Rectal smooth muscle tissue (tissue), 1 donor: ENCODE results near the gene ZNF865.

Source experiments
- H3K27ac ChIP-seq: one replicate; pipeline ENCODE4 v1.7.0; 2013; ENCODE audit warnings: low read depth, low read length, inconsistent platforms
- H3K27me3 ChIP-seq: one replicate; pipeline ENCODE4 v1.7.0; 2013; ENCODE audit warnings: low read length; ENCODE audit not compliant: control insufficient read depth, insufficient read depth
- H3K36me3 ChIP-seq: one replicate; pipeline ENCODE4 v1.7.0; 2013; ENCODE audit warnings: low read length; ENCODE audit not compliant: control insufficient read depth, insufficient read depth
- H3K4me1 ChIP-seq: one replicate; pipeline ENCODE4 v1.7.0; 2013; ENCODE audit warnings: low read length; ENCODE audit not compliant: control insufficient read depth, insufficient read depth
- H3K4me3 ChIP-seq: one replicate; pipeline ENCODE4 v1.7.0; 2013; ENCODE audit warnings: low read length
- H3K9ac ChIP-seq: one replicate; pipeline ENCODE4 v1.7.0; 2013; ENCODE audit warnings: low read length

Gene ZNF865

DNA sequence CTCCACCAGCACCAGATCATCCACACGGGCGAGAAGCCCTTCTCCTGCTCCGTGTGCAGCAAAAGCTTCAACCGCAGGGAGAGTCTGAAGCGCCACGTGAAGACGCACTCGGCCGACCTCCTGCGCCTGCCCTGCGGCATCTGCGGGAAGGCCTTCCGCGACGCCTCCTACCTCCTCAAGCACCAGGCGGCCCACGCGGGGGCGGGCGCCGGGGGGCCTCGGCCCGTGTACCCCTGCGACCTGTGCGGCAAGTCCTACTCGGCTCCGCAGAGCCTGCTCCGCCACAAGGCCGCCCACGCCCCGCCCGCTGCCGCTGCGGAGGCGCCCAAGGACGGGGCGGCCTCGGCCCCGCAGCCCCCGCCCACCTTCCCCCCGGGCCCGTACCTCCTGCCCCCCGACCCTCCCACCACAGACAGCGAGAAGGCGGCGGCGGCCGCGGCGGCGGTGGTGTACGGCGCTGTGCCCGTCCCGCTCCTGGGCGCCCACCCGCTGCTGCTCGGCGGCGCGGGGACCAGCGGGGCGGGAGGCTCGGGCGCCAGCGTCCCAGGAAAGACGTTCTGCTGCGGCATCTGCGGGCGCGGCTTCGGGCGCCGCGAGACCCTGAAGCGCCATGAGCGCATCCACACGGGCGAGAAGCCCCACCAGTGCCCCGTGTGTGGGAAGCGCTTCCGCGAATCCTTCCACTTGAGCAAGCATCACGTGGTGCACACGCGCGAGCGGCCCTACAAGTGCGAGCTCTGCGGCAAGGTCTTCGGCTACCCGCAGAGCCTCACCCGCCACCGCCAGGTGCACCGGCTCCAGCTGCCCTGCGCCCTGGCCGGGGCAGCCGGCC, 9.5 kb downstream of the ZNF865 start:
- no peaks in the 10 kb centered on the region for H3K27me3 ChIP-seq
- H3K4me1 ChIP-seq: no peaks in the 10 kb centered on the region
- H3K9ac ChIP-seq: no peak overlapping the region
- H3K4me3 ChIP-seq: no peak overlapping the region
- peaks cover 2% of the 10 kb centered on the region for H3K36me3 ChIP-seq
- H3K27ac ChIP-seq: no peak overlapping the region

DNA sequence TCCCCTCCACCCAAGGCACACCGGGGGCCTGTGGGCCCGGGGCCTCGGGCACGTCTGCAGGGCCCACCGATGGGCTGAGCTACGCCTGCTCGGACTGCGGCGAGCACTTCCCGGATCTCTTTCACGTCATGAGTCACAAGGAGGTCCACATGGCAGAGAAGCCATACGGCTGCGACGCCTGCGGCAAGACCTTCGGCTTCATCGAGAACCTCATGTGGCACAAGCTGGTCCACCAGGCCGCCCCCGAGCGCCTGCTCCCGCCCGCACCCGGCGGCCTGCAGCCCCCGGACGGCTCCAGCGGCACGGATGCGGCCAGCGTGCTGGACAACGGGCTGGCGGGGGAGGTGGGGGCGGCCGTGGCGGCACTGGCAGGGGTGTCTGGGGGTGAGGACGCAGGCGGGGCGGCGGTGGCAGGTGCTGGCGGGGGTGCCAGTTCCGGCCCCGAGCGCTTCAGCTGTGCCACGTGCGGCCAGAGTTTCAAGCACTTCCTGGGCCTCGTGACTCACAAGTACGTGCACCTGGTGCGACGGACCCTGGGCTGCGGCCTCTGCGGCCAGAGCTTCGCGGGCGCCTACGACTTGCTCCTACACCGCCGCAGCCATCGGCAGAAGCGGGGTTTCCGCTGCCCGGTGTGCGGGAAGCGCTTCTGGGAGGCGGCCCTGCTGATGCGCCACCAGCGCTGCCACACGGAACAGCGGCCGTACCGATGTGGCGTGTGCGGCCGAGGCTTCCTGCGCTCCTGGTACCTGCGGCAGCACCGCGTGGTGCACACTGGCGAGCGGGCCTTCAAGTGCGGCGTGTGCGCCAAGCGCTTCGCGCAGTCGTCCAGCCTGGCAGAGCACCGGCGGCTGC, 10.3 kb downstream of the ZNF865 start:
- Histone ChIP-seq H3K4me1 (no peaks in the 10 kb centered on the region), H3K27ac (no peak overlapping the region), H3K9ac (no peak overlapping the region), H3K4me3 (no peak overlapping the region), H3K36me3 (peaks cover 2% of the 10 kb centered on the region), H3K27me3 (no peaks in the 10 kb centered on the region)

DNA sequence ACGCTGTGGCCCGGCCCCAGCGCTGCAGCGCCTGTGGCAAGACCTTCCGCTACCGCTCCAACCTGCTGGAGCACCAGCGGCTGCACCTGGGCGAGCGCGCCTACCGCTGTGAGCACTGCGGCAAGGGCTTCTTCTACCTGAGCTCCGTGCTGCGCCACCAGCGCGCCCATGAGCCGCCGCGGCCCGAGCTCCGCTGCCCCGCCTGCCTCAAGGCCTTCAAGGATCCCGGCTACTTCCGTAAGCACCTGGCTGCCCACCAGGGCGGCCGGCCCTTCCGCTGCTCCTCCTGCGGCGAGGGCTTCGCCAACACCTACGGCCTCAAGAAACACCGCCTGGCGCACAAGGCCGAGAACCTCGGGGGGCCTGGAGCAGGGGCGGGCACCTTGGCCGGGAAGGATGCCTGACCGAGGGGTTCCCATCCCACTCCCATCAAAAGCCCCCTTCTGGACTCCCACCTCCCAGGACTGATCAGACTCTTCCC, 11.0 kb downstream of the ZNF865 start:
- Histone ChIP-seq H3K4me3 (no peak overlapping the region), H3K27me3 (no peaks in the 10 kb centered on the region), H3K4me1 (no peaks in the 10 kb centered on the region), H3K9ac (no peak overlapping the region), H3K27ac (no peak overlapping the region), H3K36me3 (peaks cover 2% of the 10 kb centered on the region)

DNA sequence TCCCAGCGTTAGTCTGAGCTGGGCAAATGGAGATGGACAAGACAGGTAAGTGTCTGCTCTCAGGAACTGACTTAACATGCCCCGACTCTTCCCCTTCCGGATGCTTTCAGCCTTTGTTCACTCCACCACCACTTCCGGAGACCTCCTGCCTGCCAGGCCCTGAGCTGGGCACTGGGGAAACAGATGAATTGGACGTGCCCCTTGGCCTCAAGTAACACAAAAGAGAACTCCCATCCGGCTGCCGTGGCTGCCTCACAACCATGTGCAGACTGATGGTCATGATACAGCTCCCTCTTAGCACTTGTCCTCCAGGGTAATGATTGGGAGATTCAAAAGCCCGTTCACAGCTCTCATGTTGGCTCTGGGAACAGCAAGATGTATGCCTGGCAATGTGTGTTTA, 12.0 kb downstream of the ZNF865 start:
- Histone ChIP-seq H3K9ac (no peak overlapping the region), H3K36me3 (peaks cover 2% of the 10 kb centered on the region), H3K4me1 (no peaks in the 10 kb centered on the region), H3K4me3 (no peak overlapping the region), H3K27me3 (no peaks in the 10 kb centered on the region), H3K27ac (no peak overlapping the region)

DNA sequence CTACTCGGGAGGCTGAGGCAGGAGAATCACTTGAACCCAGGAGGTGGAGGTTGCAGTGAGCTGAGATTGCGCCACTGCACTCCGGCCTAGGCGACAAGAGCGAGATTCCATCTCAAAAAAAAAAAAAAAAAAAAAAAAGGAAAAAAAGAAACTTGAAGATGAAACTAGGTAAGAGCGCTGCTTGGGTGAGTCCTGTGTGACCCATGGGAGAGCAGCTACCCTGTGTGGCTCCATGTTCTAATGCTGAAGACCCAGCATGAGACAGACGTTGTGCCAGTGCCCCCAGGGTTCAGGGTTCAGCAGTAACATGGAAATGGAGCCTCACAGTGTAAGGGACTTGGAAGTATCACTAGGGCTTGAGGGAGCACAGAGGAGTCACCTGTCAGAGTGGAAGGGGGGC, 13.0 kb downstream of the ZNF865 start:
- no peak overlapping the region for H3K27ac ChIP-seq
- no peak overlapping the region for H3K4me3 ChIP-seq
- no peak overlapping the region for H3K9ac ChIP-seq
- H3K27me3 ChIP-seq: no peaks in the 10 kb centered on the region
- no peaks in the 10 kb centered on the region for H3K4me1 ChIP-seq
- peaks cover 2% of the 10 kb centered on the region for H3K36me3 ChIP-seq

GRCh38 chr19:55619286-55619685, 13.8 kb downstream of the ZNF865 start:
- Histone ChIP-seq H3K4me3 (no peak overlapping the region), H3K9ac (no peak overlapping the region), H3K36me3 (peaks cover 2% of the 10 kb centered on the region), H3K4me1 (no peaks in the 10 kb centered on the region), H3K27me3 (no peaks in the 10 kb centered on the region), H3K27ac (no peak overlapping the region)

GRCh38 chr19:55620410-55621204, 15.2 kb downstream of the ZNF865 start:
- Histone ChIP-seq H3K27me3 (no peaks in the 10 kb centered on the region), H3K4me1 (no peaks in the 10 kb centered on the region), H3K36me3 (peaks cover 2% of the 10 kb centered on the region), H3K4me3 (no peak overlapping the region), H3K27ac (no peak overlapping the region), H3K9ac (no peak overlapping the region)

- Histone ChIP-seq H3K27me3 (no peaks in the 10 kb centered on the region), H3K9ac (no peak overlapping the region), H3K4me3 (no peak overlapping the region), H3K36me3 (peaks cover 2% of the 10 kb centered on the region), H3K4me1 (no peaks in the 10 kb centered on the region), H3K27ac (no peak overlapping the region)
Observed at GRCh38 chr19:55621205-55621672, 15.8 kb downstream of the ZNF865 start.

DNA sequence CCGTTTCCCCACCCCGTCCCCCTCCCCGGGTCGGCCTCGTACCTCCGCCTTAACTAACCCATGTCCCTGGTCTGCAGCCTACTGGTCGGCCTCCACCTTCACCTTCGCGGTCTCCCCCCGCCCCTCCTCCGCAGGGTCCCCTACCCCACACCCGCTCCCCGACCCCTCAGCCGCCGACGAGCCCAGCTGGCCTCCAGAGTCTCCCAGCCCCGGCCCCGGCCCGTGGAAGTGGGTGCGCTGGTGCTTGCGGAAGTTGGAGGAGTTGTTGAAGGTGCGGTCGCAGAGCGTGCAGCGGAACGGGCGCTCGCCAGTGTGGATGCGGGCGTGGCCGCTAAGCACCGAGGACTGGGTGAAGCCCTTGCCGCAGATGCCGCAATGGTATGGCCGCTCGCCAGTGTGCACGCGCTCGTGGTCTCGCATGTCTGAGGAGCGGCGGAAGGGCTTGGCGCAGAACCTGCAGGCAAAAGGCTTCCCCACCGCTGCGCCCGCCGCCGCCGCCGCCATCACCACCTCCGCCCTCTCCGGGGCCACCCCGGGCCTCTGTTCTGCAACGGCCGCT, 16.3 kb downstream of the ZNF865 start:
- no peaks in the 10 kb centered on the region for H3K36me3 ChIP-seq
- H3K27ac ChIP-seq: no peak overlapping the region
- no peaks in the 10 kb centered on the region for H3K4me1 ChIP-seq
- H3K9ac ChIP-seq: no peak overlapping the region
- no peaks in the 10 kb centered on the region for H3K27me3 ChIP-seq
- no peak overlapping the region for H3K4me3 ChIP-seq

GRCh38 chr19:55622242-55622969, 17.0 kb downstream of the ZNF865 start:
- H3K4me3 ChIP-seq: no peak overlapping the region
- H3K36me3 ChIP-seq: no peaks in the 10 kb centered on the region
- H3K4me1 ChIP-seq: no peaks in the 10 kb centered on the region
- no peak overlapping the region for H3K27ac ChIP-seq
- no peak overlapping the region for H3K9ac ChIP-seq
- no peaks in the 10 kb centered on the region for H3K27me3 ChIP-seq

DNA sequence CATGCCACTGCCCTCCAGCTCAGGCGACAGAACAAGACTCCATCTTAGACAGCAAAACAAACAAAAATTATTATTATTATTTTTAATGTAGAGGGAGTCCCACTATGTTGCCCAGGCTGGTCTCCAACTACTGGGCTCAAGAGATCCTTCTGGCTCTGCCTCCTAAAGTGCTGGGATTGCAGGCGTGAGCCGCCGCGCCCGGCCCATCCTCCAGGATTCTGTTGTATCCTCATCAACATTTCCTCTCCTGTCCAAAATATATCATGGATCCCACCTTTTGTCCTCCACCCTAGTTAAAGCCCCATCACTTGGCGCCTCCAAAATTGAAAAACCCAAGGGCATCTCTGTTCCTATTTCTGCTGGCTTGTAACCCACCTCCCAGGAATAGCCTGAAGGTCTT, 17.7 kb downstream of the ZNF865 start:
- Histone ChIP-seq H3K4me1 (no peaks in the 10 kb centered on the region), H3K4me3 (no peak overlapping the region), H3K9ac (no peak overlapping the region), H3K27me3 (no peaks in the 10 kb centered on the region), H3K27ac (no peak overlapping the region), H3K36me3 (no peaks in the 10 kb centered on the region)
